HG02840 (cell line): ENCODE measurements around the gene KIF18B.

Experiments used
- ATAC-seq: cut with Tn5 transposase; IDR thresholded peaks from one replicate; pipeline ENCODE4 v1.9.1; 2021; ENCODE audit warnings: mild to moderate bottlenecking, moderate library complexity, moderate number of reproducible peaks; ENCODE audit not compliant: unreplicated experiment, low FRiP score

KIF18B gene

DNA sequence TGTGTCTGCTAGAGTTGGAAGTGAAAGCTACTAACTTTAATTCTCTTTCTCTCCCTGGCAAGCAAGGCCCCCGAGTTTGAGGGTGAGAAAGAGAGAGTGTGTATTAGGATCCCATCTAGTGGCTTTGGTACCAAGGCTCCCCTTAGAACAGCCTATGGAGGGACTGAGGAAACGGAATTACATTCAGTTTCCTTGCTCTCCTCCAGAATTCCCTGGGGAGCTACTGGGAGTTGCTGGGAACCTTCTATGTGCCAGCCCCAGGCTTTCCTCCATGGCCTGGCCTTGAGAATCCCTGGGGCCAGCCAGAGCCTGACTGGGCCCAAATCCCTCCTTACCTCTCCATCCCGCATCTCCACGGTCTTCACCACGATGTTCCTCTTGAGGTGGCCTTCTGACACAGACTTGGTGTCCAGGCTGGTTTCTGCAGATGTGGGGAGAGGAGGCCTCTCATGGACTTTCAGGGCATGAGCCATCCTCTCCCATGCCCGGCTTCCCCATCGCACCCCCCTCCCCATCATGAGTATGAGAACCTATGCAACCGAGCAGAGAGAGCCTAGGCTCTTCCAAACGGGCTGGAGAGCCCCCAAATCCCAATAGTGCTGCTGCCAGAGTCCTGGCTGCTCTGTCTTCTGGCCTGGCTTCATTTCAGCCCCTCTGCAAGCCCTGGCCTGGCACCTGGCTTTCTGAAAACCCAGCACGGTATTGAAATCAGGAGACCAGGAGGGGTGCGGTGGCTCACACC, 39.7 kb downstream of the KIF18B start:
- ATAC-seq: no peak

DNA sequence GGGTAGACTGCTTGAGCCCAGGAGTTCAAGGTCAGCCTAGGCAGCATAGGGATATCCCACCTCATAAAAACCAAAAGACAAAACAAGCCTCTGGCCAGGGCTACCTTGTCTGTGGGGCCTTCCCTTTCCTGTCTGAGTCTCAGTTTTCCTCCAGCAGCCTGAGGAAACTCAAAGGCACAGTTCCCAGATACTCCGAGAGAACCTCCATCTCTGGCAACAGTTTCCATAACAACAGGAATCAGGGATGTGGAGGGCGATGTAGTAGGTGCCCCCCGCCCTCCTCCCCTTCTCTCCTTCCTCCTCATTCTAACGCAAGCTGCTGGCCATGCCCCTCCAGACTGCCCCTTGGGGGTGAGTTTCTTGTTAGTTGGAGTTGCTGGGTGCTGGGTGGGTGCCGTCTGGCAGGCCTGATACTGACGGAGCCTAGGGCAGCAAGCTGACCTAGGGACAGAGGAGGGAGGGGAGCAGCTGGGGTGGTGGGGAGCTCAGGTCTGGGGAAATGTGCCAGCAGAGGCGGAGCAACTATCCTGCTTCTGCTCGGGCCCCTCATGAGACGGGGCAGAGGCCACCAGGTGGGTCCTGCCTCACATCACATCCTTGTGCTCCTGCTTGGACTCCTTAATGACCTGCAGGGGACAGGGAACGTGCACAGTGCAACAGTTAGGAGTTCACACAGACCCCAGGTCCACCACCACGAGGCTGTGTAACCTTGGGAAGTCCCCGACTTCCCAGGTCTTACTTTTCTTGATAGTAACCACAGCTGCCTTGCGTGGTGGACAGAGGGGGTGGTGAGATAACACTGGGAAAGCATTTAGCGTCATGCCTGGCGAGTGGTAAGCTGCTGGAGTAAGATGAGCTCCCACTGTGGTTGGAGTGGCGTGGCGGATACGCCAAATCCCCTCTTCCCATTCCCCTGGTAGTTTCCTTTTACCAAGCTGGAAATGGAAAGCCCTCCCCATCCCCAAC, 40.5 kb downstream of the KIF18B start:
- no peak for ATAC-seq

DNA sequence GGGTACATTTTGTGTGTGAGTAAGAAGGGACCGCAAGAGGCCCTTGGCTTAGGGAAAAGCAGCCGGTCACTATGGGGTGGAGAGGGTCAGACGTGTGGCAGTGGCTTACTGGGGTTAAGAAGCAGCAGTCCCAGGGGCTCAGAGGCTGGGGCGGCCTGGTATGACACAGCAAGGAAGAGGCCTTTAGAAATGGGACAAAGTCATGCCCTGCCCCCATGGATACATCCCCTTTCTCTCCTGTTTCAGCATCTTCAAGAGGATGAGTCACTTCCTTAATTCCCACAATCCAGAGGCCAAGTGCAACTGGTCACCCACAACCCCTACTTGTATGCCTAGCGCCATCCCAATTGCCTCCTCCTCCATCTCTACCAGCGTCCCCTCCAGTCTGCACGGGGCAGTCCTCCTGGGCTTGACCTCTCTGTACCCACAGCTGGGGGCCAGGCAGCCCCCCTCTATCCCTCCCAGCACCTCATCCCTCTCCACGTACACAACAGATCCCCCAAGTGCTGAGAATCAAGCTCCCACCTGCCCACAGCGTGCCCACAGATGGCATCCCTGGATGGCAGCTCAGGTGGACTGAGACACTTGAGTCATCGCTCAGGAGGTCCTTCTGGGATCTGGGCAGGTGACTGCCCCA, 41.4 kb downstream of the KIF18B start:
- ATAC-seq: no peak

DNA sequence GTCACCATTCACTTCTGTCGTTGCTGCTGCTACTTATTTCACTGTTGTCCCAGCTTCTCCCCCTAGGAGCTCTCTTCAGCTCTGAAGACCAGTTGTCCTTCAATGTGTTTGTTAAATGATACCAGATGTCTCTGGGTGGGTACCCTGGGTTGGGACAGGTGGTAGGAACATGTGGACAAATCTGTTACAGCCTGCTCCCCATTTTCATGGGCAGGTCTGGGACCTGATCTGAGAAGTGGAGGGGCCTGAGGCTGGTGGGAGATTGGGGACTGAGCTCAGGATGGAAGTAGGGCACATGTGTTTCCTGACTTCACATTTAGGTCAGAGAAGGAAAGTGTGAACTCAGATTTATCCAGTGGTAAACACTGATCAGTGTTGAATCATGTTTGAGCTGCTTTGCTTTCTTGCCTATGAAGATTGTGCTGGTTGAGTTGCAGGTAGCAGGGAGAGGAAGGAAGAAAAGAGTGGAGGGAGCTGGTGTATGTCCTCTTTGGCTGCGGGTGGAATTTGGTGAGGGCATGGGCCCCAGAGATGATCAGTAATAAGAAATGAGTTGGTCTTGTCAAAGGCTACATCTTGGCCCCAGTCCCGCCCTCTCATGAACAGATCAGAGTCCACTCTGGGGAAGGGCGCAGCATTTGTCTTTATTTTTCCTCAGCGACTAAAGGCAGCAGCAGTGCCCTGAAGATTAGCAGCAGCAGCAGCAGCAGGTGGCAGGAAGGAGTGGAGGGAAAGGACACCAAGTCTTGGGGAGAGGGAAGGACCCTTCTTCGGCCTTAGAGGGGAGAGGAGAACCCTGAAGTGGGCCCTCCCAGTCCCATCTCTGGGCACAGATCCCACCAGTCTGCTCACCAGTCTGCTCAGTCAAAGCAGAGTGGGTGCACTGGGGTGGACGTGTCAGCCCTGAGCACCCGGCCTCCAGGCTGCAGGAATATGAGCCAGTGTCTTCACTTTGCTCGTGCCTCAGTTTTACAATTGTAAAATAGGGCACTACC, 42.3 kb downstream of the KIF18B start:
- ATAC-seq: no peak

DNA sequence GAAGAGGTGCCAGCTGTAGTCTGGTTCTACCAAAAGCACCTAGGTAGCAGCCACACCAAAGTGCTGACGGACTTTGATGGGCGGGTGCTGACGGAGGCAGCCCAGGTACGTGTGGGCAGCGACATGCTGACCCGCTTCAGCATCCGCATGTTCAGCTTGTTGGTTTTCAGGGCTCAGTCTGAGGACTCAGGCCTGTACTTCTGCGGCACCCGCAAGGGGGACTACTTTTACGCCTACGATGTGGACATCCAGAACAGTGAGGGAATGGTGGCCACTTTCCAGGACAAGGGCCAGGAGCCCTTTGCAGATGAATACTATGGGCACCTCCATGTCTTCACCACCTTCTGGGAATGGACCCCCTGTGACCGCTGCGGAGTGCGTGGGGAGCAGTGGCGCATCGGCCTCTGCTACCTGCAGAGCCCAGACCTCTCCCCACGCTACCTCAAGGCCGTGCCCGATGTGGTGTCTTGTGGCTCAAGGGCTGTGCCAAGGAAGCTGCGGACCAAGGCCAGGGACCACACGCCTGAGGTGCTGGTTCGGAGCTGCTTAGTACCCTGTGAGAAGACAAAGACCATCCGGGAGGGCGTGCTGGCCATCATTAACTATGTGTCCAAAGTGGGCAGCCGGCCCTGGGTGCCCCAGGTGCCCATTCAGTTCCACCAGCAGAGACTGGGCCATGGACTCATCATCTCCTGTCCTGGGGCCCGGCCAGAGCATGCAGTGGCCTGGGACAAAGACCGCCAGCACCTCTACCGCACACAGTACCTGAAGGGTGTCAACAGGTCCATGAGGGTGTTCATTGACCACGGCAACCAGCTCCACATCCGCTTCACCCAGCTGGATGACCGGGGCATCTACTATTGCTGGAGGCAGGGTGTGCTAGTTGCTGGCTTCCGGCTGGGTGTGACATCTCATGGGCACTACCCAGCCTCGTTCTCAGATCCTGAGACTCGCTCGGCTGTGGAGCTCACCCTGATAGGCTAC, 43.3 kb downstream of the KIF18B start:
- ATAC-seq: no peak

DNA sequence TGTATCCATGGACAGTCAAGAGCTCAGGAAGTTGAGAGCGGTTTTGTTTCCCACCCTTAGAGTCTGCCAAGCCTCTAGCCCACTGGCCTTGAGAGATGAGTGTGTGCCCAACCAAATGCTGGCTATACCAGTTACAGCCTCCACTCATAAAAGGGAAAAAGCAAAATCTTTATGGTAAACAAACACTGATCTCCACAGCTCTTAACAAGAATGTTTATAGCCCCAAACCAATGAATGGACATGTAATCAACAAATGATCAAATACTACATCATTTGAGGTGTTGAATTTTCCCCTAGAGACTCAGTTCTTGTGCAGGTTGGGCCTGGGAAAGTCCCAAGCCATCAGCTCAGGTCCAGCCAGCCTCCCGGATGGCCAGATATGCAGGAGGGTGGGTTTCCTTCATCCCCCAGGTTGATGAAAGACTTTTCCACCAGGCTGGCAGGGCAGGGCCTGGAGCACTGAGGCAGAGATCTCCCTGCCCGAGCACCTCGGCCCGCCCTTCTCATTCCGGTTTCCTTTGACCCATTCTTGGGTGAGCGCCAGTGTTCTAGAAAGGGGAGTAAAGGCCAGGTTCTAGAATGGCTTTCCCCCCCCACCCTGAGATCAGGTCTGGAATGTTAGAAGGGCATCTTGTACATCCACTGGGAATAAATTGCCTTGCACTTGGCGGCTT, 44.4 kb downstream of the KIF18B start:
- no peak for ATAC-seq

DNA sequence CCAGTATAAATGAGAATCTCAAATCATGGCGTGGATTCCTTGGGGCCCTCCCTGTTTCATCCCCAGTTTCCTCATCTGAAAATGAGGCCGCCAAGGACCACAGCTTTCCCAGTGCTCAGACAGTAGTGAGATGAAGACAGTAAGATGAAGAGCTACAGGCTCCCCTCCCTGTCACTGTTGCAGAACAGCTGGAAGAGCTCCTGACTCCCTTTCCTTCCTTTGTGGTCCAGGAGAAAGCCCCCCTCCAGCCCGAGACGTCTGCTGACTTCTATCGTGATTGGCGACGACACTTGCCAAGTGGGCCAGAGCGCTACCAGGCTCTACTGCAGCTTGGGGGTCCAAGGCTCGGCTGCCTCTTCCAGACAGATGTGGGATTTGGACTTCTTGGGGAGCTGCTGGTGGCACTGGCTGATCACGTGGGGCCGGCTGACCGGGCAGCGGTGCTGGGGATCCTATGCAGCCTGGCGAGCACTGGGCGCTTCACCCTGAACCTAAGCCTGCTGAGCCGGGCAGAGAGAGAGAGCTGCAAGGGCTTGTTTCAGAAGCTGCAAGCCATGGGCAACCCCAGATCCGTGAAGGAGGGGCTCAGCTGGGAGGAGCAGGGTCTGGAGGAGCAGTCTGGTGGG, 45.3 kb downstream of the KIF18B start:
- ATAC-seq: no peak

DNA sequence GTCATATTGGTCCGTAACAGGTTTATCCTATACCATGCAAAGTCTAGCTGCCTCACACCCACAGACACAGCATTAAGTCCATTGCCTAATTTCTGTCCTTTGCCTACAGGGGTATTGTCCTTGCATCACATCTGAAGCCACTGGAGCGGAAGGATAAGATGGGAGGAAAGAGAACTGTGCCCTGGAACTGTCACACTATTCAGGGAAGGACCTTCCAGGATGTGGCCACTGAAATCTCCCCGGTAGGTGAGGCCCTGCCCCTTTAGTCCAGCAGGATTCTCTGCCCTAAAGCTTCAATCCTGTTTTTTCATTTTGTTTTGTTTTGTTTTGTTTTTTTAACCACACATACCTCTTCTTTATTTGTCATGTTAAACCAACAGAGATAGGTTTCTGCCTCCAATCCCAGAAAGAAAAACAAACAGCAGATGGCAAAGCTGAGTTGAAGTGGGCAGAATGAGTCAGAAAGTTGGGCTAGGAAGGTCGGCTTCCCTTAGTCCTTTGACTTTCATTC, 46.1 kb downstream of the KIF18B start:
- no peak for ATAC-seq

DNA sequence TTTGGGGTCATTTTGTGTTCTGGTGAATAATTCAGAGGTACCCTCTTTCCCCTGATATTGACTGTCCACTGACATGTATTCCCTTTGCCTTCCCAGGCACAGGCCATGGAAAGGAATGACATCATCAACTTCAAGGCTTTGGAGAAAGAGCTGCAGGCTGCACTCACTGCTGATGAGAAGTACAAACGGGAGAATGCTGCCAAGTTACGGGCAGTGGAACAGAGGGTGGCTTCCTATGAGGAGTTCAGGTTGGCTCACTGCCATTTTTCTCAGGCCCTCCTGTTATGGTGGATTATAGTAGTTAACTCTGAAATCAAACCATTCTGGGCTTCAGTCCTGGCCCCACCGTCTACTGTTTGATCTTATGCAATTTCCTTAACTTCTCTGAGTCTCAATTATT, 46.7 kb downstream of the KIF18B start:
- no peak for ATAC-seq

DNA sequence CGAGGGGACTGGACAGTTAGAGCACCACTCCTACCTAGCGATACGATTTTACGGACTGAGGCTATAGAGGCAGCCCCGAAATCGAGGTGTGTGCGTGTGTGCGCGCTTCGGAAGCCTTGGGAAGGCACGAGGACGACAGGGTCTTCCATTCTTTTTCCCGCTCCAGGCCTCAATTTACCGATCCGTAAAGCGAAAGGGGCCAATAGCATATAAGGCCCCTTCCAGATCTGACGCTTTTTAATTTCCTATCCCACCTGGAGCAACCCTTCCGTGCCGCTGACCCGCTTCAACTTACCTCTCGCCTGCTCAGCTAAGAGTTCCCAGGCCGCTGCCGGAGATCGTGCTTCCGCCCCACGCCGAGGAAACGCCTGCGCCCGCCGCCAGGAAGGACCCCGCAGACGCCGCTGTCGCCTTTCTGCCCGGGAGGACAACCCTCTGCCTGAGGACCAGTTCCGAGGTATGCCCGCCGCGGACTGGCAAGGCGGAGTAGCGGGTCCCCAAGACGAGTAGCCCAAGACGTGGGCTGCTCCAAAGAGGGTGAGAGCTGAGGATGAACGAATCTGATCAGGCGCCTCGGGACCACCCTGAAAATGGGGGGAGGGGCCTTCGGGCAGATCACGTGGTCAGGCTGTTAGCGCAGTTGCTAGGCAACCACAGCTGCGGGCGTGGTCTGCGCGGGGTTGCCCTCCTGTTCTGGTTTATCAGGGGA, 48.3 kb downstream of the KIF18B start, which contains the start of gene EFTUD2:
TSS of gene EFTUD2 (minus strand) at position 372 of the 709 bp plus-strand sequence. CDS start 4,924 bp downstream, outside the sequence.
- peak; percentile 82 for ATAC-seq

DNA sequence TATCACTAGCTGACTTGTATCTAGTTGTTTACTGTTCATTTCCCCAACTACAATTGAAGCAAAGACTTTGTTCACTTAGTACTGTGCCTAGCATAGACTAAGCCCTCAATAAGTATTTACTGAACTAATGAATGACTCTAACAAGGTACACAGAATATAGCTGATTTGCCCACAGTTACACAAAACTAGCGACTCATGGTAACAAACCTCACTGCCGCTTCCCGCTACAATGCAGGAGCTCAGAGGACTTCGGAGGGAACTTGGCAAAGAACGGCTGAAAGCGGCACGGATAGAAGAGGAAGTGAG, 48.9 kb downstream of the KIF18B start:
- no peak for ATAC-seq

DNA sequence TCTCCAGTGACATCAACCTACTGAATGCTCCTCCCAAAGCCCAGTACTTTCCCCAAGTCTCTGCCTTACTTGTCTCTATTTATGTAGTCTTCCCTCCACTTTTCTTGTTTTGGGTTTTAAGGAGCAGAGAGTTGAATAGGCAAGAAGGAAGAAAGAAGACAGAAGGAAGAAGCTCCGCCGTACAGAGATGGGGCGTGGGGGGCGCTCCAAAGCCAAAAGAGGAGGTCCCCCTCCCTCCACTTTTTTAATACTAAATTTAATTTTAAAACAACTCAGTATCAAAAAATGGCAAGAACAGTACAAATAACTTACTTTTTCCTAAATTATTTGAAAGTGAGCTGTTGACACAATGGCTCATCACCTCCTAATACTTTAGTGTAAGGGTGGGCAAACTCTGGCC, 52.9 kb downstream of the KIF18B start:
- no peak for ATAC-seq

DNA sequence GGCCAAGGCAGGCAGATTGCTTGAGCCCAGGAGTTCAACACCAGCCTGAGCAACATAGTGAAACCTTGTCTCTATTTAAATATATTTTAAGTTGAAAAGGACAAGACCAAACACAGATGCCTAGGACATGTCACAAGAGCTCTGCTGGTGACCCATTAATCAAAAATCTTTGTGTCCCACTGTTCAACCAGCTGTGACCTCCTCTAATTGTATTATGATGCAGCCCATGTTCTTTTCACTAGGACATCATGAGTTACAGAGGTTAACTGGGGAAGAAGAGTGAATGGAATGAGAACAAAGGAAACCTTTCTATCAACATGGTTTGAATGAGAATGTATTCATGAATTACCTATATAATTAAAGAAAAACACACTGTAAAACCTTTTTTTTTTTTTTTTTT, 55.3 kb downstream of the KIF18B start:
- no peak for ATAC-seq

DNA sequence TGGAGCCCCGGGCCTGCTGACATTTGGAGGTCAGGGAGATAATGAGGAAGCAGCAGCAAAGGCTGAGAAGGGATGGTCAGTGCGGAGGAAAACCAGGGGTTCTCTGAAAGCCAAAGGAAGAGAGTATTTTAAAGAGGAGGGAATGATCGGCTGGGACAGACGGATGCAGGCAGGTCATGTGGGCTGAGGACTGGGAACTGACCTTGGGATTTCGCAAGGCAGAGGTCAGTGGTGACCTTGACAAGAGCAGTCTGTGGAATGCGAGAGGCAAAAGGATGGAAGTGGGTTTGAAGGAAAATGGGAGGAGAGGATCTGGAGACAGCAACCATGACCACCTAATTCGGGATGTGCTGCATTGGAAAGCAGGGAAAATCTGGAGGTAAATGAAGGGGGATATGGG, 58.6 kb downstream of the KIF18B start:
- ATAC-seq: no peak

DNA sequence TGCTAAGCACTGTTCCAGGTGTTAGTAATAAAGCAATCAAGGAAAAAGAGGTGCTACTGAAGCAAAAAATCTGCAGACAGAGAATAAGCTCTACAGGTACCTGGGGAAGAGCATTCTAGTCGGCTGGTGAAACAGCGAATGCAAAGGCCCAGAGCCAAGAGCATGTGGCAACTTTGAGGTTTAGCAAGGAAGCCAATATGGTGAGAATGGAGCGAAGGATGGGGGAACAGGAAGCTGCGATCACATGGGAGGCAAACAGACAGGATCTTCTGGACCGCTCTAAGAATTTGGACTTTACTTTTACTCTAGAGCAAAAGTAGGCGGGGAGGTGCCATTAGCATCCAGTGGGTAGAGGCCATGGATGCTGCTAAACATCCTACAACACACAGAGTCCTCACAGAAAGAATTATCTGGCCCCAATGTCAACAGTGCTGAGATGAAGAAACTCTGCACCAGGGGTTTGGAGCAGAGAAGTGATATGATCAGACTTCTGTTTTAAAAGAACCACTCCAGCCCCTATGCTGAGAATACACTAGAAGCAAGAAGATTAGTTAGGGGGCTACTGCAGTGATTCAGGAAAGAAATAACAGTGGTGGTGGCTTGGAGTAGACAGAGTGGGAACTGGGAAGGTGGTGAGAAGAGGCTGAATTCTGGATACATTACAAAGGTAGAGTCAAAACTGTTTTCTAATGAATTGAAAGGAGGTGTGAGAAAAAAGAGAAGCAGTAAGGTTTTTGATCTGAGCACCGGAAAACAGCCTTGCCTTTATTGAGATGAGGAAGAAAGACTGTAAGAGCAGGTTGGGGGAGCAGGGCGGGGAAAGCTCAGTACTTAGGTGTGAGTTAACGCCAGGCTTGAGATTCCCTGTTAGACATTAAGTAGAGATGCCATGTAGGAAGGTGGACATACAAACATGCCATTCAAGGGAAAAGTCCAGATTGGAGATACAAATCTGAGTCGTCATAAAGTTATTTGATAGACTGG, 59.3 kb downstream of the KIF18B start:
- ATAC-seq: no peak

DNA sequence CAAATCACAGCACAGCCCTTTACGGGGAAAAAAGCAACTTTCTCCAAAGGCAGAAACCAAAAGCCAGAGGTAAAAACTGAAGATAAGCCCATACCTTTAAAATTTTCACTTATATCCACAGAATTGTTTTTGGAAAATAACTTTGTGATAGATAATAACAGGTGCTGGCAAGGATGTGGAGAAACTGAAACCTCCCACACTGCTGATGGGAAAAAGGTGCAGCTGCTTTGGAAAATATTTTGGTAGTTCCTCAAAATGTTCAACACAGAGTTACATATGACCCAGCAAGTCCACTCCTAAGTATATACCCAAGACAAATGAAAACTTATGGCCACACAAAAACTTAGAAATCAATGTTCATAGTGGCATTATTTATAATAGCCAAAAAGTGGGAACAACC, 60.6 kb downstream of the KIF18B start:
- no peak for ATAC-seq
